NCI-H2196 (cell line): ENCODE data around the gene LRRC36.
A peak's percentile ranks its signal among the peaks of the same experiment; 100 is the strongest.
"Not testable (repeated sequence)": the region's sequence is repeated elsewhere in the genome, so short reads cannot be mapped to it uniquely, and the experiment has no call there.

Experiments
- DNase-seq: peaks from one replicate; lab custom pipeline; 2025; ENCODE audit not compliant: unreplicated experiment; lab: John Stamatoyannopoulos, UW

Gene LRRC36

GRCh38 chr16:67399218-67399733, 72.7 kb downstream of the LRRC36 start:
- DNase-seq, result no peak

- peak; percentile 47 for DNase-seq
These were observed 73.4 kb downstream of the LRRC36 start for GRCh38 chr16:67399749-67400704.

GRCh38 chr16:67400901-67401300, 74.3 kb downstream of the LRRC36 start:
- no peak for DNase-seq

- DNase-seq, result no peak
These were observed 77.5 kb downstream of the LRRC36 start for GRCh38 chr16:67403976-67404555.

- DNase-seq, result no peak
These were observed 78.2 kb downstream of the LRRC36 start for GRCh38 chr16:67404740-67405226.

GRCh38 chr16:67405336-67405735, 78.7 kb downstream of the LRRC36 start:
- no peak for DNase-seq

- DNase-seq, result no peak
These were observed 79.7 kb downstream of the LRRC36 start for GRCh38 chr16:67406111-67406971.

- no peak for DNase-seq
These were observed 80.7 kb downstream of the LRRC36 start for GRCh38 chr16:67407176-67407787.

GRCh38 chr16:67407788-67408452, 81.3 kb downstream of the LRRC36 start:
- no peak for DNase-seq

- no peak for DNase-seq
These were observed 83.0 kb downstream of the LRRC36 start for GRCh38 chr16:67409631-67410030.

GRCh38 chr16:67411339-67411738, 84.7 kb downstream of the LRRC36 start:
- no peak for DNase-seq

GRCh38 chr16:67412294-67412693, 85.7 kb downstream of the LRRC36 start:
- no peak for DNase-seq

GRCh38 chr16:67413978-67414911, 87.6 kb downstream of the LRRC36 start:
- DNase-seq, result no peak

- DNase-seq, result not testable (repeated sequence)
These were observed 88.8 kb downstream of the LRRC36 start for GRCh38 chr16:67415421-67415820.

- DNase-seq, result peak; percentile 49
These were observed 89.5 kb downstream of the LRRC36 start, which contains the start of gene ZDHHC1 for GRCh38 chr16:67415872-67416793. Gene ZDHHC1 (minus strand): TSS chr16:67416477. CDS start chr16:67407775, 8,702 bp downstream.

- DNase-seq, result no peak
These were observed 90.9 kb downstream of the LRRC36 start for GRCh38 chr16:67417333-67418061.

GRCh38 chr16:67419502-67419901, 92.9 kb downstream of the LRRC36 start:
- no peak for DNase-seq
